G401.6 (cell line): ENCODE results near the gene TNP2.
"Not testable (repeated sequence)": the region's sequence is repeated elsewhere in the genome, so short reads cannot be mapped to it uniquely, and the experiment has no call there.

Experiments
- FAIRE-seq: peaks from 2 replicates; lab custom pipeline; 2012; peaks lifted over from hg19 to GRCh38; lab: Jason Lieb, UNC

Gene TNP2

DNA sequence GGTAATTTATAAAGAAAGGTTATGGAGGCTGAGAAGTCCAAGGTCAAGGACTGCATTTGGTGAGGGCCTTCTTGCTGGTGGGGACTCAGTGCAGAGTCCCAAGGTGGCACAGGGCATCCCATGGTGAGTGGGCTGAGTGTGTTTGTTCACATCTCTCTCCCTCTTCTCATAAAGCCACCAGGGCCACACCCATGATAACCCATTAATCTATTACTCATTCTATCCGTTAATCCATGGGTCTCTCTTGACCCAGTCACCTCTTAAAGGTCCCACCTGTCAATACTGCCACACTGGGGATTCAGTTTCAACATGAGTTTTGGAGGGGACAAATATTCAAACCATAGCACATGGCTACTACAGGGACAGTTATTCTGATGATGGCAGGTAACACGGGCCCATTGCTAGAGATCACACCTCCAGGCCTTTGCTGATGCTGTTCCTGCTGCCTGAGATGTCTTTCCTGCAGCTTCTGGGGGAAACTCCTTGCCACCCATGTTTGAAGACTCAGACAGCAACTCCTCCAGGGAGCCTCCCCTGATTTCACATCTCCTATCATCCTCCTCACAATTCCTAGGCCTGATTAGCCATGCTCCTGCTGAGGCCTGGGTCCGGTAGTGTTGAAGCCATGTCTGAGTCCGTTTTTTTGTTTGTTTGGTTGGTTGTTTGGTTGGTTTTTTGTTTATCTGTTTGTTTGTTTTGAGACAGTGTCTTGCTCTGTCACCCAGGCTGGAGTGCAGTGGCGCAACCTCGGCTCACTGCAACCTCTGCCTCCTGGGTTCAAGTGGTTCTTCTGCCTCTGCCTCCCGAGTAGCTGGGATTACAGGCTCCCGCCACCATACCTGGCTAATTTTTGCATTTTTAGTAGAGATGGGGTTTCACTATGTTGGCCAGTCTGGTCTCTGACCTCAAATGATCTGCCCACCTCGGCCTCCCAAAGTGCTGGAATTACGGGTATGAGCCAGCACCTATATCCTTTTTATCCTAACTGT is 29.2 kb downstream of the TNP2 start:
- no peak for FAIRE-seq

- no peak for FAIRE-seq
These were observed 30.6 kb downstream of the TNP2 start for GRCh38 chr16:11238272-11239202.

- no peak for FAIRE-seq
These were observed 32.5 kb downstream of the TNP2 start for GRCh38 chr16:11236461-11237254.

DNA sequence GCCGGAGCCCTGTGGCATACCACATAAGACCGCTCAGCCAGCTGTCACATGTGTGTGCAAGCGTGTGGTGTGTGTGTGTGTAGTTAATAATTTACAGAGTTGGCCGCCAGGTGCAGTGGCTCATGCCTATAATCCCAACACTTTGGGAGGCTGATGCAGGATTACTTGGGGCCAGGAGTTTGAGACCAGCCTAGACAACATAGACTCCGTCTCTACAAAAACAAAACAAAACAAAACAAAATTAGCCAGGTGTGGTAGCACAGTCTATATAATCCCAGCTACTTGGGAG is 33.5 kb downstream of the TNP2 start:
- FAIRE-seq, result no peak

DNA sequence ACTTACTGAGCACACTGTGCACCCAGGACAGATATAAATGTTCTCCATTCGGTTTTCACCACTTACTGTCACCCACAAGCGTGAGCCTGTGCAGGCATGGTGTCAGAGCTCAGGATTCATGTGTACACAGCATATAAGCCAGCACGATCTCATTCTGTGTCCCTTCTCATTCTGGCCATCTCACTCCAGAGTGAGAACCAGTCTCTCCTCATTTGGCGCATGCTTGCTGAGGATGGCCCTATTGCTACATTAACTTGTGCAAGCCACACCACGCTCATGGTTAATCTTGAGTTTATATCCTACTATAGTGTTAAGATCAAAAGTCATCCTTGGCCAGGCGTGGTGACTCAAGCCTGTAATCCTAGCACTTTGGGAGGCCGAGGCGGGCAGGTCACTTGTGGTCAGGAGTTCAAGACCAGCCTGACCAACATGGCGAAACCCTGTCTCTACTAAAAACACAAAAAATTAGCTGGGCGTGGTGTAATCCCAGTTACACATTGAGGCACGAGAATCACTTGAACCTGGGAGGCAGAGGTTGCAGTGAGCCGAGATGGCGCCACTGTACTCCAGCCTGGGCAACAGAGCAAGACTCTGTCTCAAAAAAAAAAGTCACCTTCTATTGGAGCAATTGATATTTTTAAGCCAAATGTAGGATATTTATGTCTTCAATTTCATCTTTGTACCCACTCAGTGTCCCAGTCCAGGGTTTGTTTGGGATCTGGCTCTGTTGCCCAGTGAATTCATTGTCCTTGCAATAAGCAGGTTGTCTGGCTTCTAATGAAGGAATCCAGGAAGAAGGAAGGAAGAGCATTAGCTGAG is 34.0 kb downstream of the TNP2 start:
- no peak for FAIRE-seq

DNA sequence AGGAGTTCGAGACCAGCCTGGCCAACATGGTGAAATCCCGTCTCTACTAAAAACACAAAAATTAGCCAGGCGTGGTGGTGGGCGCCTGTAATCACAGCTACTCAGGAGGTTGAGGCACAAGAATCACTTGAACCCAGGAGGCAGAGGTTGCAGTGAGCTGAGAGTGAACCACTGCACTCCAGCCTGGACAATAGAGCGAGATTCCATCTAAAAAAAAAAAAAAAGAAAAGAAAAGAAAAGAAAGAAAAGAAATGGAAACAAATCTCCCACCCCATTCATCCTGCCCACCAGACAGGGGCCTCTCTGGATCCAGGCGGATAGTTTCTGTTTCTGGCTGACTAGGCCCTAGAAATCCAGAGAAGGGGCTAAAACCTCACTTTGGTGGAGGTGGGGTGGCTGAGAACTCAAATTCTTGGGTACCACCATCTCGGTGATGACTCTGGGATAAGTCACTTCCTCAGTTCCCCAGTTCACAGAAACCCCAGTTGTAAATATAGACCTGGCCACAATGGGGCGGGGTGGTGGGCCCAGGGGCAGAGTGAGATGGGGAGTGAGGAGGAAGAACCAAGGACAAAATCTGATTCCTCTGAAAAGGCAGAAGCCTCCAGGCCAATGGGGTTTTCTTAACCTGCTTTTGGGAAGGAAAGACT is 35.3 kb downstream of the TNP2 start:
- no peak for FAIRE-seq

DNA sequence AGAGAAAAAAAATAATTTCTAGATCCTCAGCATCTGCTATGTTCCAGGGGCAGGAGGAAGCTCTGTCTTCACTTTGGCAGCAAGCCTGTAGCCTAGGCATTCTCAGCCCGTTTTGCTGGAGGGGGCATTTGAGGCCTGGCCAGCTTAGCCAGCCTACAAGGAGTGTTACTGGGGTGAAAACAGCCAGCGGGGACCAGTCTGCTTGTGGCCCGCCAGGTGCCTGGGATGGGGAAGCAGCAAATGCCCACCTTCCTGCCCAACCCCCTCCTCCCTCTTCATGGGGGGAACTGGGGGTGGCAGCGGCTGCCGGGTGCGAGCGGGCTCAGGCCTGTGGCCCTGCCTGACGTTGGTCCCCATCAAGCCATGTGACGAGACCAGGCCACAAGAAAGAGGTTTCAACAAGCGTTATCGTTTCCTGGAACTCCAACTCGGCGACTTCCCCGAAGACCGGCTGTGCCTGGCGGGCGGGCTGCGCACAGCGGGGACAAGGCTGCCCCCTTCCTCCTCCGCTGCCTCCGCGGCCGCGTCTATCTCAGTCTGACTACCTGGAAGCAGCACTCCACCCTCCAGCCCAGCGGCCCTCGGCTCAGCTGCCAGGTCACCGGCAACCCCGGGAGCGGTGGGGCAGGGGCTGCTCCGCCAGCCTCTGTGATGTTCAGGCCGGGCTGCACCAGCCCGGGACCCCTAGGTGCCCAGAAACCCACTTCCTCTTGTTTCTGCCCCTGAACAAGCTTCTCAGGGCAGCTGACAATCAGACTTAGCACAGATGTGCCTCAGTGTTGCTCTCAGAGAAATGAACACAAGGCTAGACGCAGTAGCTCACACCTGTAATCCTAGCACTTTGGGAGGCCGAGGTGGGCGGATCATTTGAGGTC is 36.0 kb downstream of the TNP2 start:
- no peak for FAIRE-seq

DNA sequence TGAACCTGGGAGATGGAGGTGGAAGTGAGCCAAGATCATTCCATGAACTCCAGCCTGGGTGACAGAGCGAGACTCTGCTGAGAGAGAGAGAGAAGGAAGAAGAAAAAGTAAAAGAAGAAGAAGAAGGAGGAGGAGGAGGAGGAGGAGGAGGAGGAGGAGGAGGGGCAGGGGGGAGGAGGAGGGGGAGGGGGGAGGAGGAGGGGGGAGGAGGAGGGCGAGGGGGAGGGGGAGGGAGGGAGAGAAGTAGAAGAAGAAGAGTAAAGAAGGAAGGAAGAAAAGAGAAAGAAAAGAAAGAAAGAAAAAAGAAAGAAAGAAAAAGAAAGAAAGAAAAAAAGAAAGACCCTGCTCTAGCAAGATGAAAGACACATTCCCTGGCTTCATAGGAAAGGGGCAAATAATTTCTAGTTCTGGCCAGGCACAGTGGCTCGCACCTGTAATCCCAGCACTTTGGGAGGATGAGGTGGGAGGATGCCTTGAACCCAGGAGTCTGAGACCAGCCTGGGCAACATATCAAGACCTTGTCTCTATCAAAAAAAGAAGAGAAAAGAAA is 36.7 kb downstream of the TNP2 start:
- FAIRE-seq, result no peak

DNA sequence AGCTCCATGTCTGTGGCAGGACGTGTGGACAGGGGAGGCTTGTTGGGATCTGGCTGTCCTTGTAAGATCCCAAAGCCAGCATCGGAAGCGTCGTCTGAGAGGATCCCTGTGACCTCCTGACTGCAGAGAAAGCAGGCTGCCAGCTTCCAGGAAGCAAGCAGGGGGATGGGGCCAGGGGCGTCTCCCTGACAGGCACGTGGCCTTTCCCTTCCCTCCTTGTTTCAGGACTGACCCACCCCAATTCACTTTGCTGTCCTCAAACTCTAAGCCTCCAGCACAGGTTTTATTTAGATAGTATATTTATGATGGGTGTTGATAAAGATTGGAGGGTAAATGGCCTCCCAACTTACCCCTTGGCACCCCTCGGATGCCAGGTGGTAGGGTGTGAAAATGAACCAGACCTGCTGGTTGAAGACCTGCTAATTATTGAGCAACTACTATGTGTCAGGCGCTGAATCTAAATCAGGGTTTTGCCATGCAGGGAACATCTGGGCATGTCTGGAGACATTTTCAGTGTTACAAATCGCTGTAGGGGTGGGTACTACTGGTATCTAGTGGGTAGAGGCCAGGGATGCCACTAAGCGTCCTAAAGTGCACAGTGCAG is 37.7 kb downstream of the TNP2 start:
- no peak for FAIRE-seq

- no peak for FAIRE-seq
These were observed 39.2 kb downstream of the TNP2 start for GRCh38 chr16:11229906-11230305.

- FAIRE-seq, result no peak
These were observed 39.7 kb downstream of the TNP2 start for GRCh38 chr16:11229432-11229831.

GRCh38 chr16:11225677-11226549 is 43.2 kb downstream of the TNP2 start:
- no peak for FAIRE-seq

- FAIRE-seq, result no peak
These were observed 44.0 kb downstream of the TNP2 start for GRCh38 chr16:11224894-11225676.

- FAIRE-seq, result no peak
These were observed 44.8 kb downstream of the TNP2 start for GRCh38 chr16:11224096-11224893.

GRCh38 chr16:11220507-11220906 is 48.6 kb downstream of the TNP2 start:
- FAIRE-seq, result not testable (repeated sequence)

DNA sequence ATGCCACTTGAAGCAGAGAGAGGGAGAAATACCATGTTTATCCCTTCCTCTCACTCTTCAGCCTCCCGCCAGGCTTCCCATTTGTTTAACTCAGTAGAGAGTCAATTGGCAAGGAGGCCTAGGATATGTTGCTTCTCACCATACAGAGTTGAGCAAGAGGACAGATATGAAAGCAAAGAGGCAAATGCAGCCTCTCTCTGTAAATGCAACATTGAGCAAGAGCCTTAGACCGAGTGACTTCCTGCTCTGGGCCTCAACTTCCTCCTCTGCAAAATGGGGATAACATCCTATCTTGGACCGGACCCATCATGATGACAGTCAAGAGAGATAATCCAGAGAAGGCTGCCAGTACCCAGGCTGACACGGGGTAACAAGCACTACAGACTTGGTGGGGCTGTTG is 49.9 kb downstream of the TNP2 start:
- FAIRE-seq, result no peak

- FAIRE-seq, result no peak
These were observed 50.5 kb downstream of the TNP2 start for GRCh38 chr16:11218604-11218962.
